ENCODE measurements around the gene CTNNA2.
"Not testable (repeated sequence)": the region's sequence is repeated elsewhere in the genome, so short reads cannot be mapped to it uniquely, and the experiment has no call there.

The CTNNA2 gene

DNA sequence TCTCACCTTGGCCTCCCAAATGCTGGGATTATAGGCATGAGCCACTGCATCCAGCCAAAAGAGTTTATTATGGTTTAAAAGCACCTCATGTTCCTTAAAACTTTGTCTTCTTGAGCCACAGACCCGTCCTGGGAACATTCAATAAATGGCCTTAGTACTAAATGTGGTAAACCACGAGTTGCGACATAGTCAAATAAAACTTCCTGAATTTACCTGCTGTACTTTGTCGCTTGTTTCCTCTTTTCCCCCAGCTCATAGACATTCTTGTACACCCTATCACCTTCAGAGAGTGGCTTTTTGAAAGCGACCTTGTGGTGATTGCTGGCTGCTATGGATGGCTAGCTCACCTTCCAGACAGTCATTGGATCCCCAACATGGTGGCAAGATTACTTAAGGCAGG is 481.3 kb downstream of the CTNNA2 start:
- DNase-seq (ENCODE audit: low read depth, low spot score), result peak; percentile 82
- no peak overlapping the region; the same call in 1 of the 2 replicates for H3K4me3 ChIP-seq (ENCODE audit: low read length)

- no peak for DNase-seq (ENCODE audit: low read depth, low spot score)
- H3K4me3 ChIP-seq (ENCODE audit: low read length), result no peak overlapping the region
Observed at GRCh38 chr2:79994965-79995364, 482.1 kb downstream of the CTNNA2 start.

- no peak for DNase-seq (ENCODE audit: low read depth, low spot score)
- no peak overlapping the region for H3K4me3 ChIP-seq (ENCODE audit: low read length)
Observed at GRCh38 chr2:79996709-79997108, 483.9 kb downstream of the CTNNA2 start.

GRCh38 chr2:80001701-80002101 is 488.9 kb downstream of the CTNNA2 start:
- no peak overlapping the region for H3K4me3 ChIP-seq (ENCODE audit: low read length)
- DNase-seq (ENCODE audit: low read depth, low spot score), result no peak

DNA sequence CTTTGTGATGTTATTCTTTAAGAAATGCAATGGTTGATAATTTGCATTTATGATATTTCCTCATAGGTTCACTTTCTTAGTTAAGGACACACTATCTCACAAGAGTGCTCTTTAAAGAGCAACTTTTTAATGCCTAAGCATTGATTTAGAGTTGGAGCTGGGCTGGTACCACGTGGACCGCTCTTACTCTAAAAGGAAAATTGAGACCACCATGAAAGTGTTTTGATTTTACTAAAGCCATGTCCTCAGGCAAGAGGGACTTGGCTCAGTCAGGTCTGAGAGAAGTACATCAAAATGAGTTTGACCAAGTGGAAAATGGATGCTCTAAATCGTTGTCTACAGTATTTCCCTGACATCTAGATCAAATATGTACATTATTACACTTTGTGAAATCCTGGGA is 489.3 kb downstream of the CTNNA2 start:
- no peak overlapping the region for H3K4me3 ChIP-seq (ENCODE audit: low read length)
- no peak for DNase-seq (ENCODE audit: low read depth, low spot score)

DNA sequence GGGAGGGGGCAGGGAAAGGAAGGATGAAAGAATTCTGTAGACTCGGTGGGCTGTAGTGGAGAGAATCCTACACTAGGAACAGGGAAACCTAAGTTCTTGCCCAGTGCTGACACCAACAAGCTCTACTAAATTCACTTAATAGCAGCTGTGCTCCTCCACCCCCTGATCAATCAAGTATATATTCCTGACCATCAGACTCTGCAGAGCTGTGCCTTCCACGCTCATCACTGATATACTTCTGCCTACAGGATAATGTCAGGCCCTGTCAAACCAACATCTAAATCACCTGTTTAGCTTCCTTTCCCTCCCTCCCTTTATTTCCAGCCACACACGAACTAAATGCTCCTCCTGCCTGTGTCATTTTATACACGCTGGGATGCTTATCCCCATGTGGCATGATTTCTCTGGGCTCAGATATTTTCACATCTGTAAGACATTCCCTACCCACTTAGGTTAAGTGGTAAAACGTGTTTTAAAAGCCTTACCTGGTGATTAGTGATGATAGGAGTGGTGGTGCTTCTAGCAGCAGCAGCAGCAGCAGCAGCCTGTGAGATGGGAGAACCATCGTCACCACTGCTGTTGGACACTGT is 489.8 kb downstream of the CTNNA2 start:
- H3K4me3 ChIP-seq (ENCODE audit: low read length), result no peak overlapping the region
- DNase-seq (ENCODE audit: low read depth, low spot score), result no peak

DNA sequence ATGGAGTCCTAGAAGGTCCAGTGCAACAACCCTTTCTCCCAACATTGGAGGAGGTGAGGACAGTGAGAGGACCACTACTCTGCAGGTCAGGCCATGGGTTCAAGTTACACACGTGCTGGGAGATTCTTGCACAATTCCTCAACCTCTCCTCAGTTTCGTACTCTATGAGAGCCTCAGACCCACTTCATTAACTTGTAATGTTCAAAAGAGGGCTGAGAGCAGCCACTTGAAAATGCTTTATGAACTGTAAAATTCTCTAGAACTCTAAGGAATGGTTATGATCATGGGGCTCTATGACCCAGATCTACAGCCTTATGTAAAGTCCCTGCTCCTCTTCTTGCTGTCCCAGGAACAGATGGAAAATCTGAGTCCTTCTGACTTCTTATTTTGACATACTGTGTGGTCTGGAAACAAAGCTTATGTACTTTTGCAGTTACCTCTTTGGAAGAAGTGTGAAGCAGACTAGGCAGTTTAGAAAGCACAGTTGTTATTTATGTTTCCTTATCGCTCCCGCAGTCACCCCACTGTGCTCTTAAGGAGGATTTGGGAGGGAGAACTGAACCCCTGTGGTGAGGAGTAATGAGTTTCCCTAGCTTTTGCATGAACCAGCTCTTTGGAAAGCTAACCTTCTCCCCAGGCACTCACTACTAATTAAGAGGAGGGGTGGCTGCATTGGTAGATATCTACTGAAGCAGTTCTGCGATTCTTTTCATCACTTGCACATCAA is 495.1 kb downstream of the CTNNA2 start:
- DNase-seq (ENCODE audit: low read depth, low spot score), result no peak
- H3K4me3 ChIP-seq (ENCODE audit: low read length), result no peak overlapping the region

DNA sequence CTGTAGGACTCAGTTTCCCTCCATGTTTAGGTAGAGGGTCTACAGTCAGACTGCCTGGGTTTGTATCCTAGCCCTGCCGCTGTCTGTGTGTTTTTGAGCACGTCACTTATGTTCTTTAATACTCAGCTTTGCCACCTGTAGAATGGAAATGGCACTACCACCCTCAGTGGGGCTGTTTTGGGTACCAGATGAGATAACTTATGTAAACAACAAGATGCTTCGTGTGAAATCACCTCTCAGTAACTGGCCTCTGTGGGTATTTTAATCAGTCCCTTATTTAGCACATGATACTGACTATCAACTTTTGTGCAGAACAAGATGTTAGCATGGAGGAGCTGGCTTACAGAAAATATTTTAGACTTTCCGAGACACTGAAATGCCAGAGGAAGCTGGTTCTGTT is 495.7 kb downstream of the CTNNA2 start:
- H3K4me3 ChIP-seq (ENCODE audit: low read length), result no peak overlapping the region
- no peak for DNase-seq (ENCODE audit: low read depth, low spot score)

GRCh38 chr2:80009211-80009610 is 496.4 kb downstream of the CTNNA2 start:
- H3K4me3 ChIP-seq (ENCODE audit: low read length), result no peak overlapping the region
- DNase-seq (ENCODE audit: low read depth, low spot score), result no peak

DNA sequence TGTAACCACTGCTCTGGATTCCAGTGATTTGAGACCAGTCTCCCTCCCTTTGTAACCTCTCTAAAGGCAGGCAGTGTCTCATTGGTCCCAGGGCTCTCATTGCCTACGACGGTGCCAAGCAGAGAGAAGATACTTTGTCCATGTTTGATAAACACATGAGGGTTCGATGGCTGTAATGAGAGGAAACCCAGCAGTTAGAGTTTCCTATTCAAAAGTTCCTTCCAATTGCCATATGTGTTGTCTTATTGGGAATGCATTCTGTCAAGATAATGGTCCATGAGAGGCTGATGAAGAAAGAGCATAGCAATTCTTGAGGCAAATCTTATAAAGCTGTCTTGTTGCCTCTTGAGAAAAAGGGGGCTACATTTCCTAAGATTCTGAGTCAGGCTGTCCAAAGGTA is 499.2 kb downstream of the CTNNA2 start:
- no peak for DNase-seq (ENCODE audit: low read depth, low spot score)
- H3K4me3 ChIP-seq (ENCODE audit: low read length), result no peak overlapping the region

- no peak overlapping the region for H3K4me3 ChIP-seq (ENCODE audit: low read length)
- DNase-seq (ENCODE audit: low read depth, low spot score), result no peak
Observed at GRCh38 chr2:80014637-80015036, 501.8 kb downstream of the CTNNA2 start.

GRCh38 chr2:80016171-80016570 is 503.3 kb downstream of the CTNNA2 start:
- H3K4me3 ChIP-seq (ENCODE audit: low read length), result no peak overlapping the region
- DNase-seq (ENCODE audit: low read depth, low spot score), result no peak

DNA sequence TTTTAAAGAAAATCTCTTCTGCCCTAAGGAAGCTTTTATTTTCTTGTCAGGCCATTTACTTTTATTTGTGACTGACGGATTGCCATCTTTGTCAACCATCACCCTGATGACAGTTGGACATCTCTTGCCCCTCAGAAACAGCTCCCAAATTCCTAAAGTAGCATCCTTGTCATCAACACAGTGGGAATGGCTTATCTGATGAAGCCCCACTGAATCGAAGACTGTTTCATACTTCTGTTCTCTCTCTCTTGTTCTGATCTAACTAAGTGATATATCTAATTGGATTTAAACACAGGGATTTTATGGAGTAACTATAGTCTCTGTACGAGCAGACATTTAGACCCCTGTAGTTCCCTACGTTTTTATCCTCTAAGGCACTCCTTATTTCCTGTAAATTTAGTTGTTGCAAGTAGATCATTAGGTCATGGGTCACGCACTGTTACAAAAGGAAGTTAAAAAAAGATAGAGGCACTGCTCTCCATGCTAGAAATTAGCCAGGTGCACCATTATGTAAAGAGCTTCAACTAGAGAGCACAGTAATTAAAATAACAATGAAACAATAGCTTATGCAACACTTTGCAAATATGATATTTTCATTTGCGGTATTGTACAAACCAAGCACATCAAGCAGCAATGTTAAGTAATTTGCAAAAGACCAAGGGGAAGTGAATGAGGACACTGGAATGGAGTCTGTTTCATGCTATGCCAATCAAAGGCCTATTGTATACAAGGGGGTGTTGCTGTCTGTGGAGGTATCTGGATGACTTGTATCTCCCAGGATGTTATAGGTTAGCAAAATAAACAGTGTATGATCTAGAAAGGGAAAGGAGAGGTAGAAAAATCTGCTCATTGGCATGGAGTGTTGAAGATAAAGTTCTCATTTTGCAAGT is 507.0 kb downstream of the CTNNA2 start:
- no peak overlapping the region for H3K4me3 ChIP-seq (ENCODE audit: low read length)
- DNase-seq (ENCODE audit: low read depth, low spot score), result no peak

DNA sequence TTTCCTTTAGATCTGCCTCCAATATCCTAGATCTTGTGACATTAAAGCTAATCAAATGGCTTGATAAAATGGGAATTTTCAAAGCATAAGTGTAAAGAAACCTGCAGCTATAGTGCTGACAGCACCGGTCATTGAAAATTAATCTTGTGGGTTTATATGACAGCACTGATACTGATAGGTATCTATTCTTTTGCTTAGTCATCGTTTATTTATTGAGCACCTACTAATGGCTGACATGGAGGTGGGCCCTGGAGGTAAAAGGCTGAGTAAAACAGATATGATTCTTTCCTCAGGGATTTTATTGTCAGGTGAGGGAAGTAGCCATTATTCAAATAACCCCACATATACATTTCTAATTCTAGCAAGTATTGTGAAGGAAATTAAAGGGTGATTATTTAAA is 509.2 kb downstream of the CTNNA2 start:
- no peak for DNase-seq (ENCODE audit: low read depth, low spot score)
- H3K4me3 ChIP-seq (ENCODE audit: low read length), result no peak overlapping the region

DNA sequence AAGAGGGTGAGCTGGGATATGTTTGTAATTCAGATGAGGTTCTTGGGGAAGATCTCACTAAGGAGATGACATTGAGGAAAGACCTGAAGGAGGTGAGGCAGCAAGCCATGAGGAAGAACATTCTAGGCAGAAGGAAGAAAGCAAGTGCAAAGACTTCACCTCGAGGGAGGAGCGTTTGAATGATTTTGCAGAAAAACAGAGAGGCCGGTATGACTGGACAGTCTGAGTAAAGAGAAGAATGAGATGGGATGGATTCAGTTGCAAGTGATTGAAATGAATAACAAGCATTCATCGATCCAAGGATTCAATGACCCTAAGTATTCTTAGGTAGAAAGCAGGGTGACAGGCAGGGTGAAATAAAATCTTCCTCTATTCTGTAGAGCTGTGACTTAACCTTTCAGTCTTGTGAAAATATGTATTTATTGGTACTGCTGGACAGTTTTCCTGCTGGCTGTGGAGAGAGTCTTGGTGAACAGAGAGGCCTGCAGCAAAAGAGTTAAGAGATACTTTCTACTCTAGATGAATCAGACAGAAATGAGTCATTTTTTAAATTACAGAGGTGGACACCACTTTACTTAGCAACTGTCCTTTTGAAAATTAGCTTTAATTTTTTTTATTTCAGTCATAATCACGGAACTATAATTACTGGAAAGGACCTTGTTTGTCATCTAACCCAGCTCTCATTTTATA is 513.3 kb downstream of the CTNNA2 start:
- no peak for DNase-seq (ENCODE audit: low read depth, low spot score)
- H3K4me3 ChIP-seq (ENCODE audit: low read length), result no peak overlapping the region

GRCh38 chr2:80028051-80028450 is 515.2 kb downstream of the CTNNA2 start:
- no peak overlapping the region for H3K4me3 ChIP-seq (ENCODE audit: low read length)
- no peak for DNase-seq (ENCODE audit: low read depth, low spot score)

DNA sequence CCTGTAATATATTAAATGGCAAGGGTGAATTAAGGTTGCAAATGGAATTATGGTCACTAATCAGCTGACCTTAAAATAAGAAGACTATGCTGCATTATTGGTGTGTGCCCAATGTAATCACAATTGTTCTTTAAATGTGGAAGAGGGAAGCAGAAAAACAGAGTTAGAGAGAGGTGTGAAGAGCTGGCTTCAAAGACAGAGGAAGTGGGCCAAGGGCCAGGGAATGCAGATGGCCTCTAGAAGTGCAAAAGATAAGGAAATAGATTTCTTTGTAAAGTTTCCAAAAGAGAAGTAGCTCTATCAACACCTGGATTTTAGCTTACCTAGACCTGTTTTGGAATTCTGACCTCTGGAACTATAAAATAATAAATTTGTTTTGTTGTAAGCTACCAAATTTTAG is 515.7 kb downstream of the CTNNA2 start:
- peak; percentile 63 for DNase-seq (ENCODE audit: low read depth, low spot score)
- no peak overlapping the region for H3K4me3 ChIP-seq (ENCODE audit: low read length)

DNA sequence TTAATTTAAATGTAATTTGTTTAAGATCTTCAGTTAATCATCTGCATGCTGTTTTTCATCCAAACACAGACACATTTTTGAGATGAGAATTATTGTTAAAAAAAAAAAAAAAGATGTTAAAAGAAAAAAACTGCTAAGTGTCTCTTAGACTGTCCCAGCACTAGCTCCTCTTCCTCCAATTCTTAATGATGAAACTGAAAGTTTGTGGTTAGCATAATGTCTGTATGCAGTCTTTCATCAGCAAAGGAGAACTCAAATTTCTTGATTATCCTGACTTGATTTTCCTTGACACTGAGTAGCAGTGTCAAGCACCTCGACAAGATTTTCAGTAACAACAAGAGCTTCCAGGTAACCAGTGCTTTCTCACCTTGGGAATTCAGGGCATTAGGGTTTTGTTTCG is 517.3 kb downstream of the CTNNA2 start:
- H3K4me3 ChIP-seq (ENCODE audit: low read length), result no peak overlapping the region
- DNase-seq (ENCODE audit: low read depth, low spot score), result peak; percentile 51

DNA sequence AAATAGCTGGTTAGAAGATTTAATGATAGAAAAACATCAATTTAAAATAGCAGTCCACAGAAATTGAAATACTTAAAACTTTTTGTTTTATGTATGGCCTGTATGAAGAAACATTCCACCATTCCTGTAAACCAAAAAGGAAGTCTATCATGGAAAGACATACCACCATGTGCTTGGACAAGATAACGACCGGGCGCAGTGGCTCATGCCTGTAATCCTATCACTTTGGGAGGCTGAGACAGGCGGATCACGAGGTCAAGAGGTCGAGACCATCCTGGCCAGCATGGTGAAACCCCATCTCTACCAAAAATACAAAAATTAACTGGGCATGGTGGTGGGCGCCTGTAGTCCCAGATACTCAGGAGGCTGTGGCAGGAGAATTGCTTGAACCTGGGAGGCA is 519.8 kb downstream of the CTNNA2 start:
- H3K4me3 ChIP-seq (ENCODE audit: low read length); DNase-seq (ENCODE audit: low read depth, low spot score): not testable (repeated sequence)

All from Jurkat, Clone E6-1 (cell line).